ENCODE data around the gene KCNMB4.

Gene KCNMB4

DNA sequence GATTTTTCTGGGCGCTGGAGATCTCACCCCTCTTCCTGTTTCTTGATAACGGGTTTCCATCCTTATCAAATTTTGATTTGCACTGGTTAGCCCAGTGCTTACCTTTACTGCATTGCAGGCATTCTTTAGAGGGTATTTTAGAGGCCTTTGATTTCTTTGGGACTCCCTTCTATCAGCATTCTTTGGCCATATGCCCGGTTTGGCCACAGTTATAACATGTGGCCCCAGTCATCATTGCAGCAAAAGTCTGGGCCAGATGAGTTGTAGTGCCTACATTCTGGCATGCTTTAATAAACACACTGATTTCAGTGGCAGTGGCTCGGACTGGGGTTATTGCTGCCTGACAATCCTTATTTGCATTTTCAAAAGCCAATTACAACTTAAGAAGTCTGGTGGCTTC is 82.3 kb downstream of the KCNMB4 start:
- no peak for DNase-seq

DNA sequence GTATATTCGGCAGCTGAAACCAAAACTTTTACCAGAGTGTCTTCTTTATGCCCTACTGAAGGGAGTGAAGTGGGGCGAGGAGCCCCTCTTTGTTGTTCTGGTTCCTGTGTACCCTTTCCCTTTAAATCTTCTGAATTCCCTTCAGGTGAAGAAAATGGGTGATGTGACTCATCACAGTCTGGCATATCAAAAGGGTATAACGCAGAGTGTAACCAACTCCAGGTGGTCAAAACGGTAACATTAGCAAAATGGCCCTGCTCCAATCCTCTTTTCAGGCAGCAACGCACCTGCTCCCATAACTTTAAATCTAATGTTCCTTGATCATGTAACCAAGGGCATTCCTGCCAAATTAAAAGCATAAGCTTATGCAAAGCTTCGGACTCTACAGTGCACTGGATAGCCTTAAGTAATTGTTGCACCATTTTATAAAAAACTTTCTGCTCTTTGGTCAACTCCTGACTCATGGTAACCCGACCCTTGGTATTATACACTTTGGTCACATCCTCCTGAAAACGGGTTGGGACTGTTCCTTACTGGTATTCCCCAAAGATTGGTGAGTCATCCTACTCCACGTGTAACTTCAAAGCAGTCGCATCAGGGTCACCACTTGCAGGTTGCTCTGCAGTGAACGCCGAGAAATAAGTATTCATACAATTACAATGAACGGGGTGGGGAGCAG is 83.1 kb downstream of the KCNMB4 start:
- DNase-seq, result no peak

- no peak for DNase-seq
These were observed 83.8 kb downstream of the KCNMB4 start for GRCh38 chr12:70449753-70450341.

- DNase-seq, result no peak
These were observed 85.4 kb downstream of the KCNMB4 start for GRCh38 chr12:70451528-70451927.

GRCh38 chr12:70456953-70457352 is 90.9 kb downstream of the KCNMB4 start:
- no peak for DNase-seq

GRCh38 chr12:70459786-70460185 is 93.7 kb downstream of the KCNMB4 start:
- DNase-seq, result no peak

DNA sequence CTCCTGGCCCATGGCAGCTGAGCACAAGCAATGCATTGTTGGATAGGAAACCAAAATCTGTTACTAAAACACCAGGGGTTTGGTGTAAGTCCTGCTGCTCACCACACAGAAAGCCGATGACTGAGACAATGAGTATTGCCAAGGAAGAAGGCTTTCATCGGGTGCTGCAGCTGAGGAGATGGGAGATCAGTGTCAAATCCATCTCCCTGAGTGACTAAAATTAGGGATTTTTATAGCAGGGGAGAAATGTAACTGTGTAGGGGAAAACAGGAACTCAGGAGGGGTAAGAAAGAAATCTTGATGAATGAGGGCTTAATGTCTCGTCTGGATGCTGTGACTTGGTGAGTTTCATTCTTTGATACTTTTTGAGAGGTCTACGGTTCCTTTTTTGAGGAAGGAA is 97.9 kb downstream of the KCNMB4 start:
- no peak for DNase-seq

DNA sequence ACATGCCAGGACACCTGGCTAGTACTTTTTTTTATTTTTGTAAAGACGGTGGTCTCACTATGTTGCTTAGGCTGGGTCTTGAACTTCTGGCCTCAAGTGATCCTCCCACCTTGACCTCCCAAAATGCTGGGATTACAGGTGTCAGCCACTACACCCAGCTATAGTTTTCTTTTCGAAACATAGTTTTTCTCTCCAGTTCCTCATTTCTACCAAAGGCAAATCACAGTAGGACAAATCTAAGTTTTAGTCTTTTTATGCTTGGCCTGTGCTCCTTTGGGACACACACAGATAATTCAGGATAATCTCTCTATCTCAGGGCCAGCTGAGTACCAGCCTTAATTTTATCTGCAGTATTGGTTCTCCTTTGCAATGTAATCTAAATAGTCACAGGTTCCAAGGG is 100.7 kb downstream of the KCNMB4 start:
- DNase-seq, result no peak

DNA sequence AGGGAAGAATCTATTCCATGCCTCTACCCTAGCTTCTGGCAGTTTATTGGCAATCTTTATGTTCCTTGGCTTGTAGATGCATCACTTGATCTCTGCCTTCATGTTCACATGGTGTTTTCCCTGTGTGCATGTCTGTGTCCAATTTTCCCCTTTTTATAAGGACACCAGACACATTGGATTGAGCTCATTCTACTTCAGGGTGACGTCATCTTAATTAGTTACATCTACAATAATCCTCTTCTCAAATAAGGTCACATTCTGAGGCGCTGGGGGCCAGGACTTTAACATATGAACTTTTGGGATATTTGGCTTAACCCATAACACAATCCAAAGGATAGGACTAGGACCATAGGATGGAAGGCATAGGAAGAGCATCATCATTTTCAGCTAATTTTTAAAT is 101.4 kb downstream of the KCNMB4 start:
- DNase-seq, result no peak

DNA sequence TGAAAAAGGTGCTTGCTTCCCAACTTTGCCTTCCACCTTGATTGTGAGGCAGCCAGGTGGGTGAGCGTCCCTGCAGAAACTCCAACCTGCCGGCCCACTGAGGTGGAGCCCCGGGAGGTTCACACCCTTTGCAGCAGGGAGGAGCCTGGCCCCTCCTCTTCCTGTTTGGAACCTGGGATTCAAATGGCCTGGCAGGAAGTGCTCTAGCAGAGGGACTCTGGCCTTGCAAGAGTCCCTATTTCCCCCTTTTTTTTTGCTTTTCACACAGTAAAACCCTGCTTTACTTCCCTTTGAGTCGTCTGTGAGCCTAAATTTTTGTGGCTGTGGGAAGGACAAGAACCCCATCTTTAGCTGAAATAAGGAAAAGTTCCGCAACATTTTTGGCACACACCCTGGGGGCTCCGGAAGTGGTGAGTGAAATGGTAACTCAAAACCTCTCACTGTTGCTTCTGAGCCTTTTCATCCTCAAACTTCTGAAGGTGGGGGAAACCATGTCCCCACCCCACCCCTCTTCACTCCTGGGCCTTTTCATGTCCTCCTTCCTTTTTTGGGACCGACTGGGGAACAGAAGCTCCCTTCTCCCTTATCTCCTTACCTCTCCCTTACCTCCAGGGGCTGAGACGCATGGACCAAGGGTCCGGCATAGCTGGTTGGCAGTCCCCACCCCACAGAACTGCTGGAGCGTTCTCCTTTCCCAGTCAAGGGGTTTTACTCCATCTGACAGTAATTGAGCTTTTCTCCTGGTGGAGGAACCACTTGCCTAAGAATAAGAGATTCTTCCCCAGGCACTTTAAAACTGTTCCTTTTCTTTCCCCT is 102.0 kb downstream of the KCNMB4 start:
- no peak for DNase-seq

DNA sequence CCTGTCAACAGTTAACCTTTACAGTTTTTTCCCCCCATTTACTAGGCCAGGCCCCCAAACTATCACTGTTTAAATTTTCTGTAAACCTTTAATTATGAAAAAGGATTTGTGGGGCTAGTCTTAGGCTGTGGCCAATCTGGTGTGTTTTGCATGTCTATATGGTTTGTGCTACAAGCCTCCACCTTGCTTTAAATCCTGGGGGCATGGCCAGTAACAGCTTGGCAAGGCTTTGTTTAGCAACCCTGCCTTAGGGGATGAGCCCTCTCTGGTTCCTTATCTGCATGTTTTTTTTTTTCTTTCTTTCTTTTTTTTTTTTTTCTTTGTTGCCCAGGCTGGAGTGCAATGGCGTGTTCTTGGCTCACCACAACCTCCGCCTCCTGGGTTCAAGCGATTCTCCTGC is 102.7 kb downstream of the KCNMB4 start:
- DNase-seq, result no peak

DNA sequence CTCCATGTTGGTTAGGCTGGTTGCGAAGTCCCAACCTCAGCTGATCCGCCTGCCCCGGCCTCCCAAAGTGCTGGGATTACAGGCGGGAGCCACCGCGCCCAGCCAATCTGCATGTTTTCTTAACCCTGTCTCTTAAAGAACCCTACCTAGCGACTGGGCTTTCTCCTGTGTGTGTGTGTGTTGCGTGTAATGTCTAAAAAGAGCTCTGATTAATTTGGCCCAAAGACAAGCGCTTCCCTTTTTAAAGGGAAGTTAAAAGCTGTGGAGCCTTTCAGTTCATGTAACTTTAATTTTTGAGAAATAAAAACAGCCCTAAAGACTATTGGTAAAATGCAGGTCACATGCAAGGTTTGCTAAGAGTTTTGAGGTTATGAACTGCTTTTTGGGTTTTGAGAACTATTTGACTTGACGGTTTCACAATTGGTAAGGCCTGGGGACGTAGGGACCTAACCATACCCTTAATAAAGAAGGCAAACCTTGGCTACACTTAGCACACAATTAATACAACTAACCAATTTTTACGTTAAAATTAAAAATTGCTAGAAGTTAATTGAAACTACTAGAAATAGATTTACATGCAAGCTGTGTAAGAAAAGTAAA is 103.2 kb downstream of the KCNMB4 start:
- DNase-seq, result no peak

DNA sequence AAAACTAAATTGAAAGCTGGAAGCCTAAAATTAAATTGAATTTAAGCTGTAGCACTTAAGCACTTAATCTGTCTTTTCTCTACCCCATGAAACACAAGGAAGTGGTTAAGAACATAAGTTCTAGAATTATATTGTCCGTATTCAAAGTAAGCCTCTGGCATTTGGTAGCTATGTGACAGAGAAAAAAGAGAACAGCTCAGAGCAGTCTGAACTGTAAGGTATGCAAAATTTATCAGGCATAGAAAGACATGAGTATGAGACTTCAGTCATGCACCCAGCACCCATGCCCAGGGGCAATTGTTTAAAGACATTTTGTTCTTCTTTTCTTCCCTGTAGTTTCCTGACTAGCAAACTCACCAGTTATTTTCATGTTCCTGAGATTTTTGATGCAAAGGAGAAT is 116.7 kb downstream of the KCNMB4 start:
- no peak for DNase-seq

Measured in NCI-H2107 (cell line).